NCI-H1436 treated with DMSO at 0.1 percent for 48 hours (cell line): Measurements from ENCODE around the gene PCDHB6.
"Not testable (repeated sequence)": the region's sequence is repeated elsewhere in the genome, so short reads cannot be mapped to it uniquely, and the experiment has no call there.

ENCODE experiments used
- DNase-seq: peaks from one replicate; lab custom pipeline; 2025; lab: John Stamatoyannopoulos, UW

Gene PCDHB6

DNA sequence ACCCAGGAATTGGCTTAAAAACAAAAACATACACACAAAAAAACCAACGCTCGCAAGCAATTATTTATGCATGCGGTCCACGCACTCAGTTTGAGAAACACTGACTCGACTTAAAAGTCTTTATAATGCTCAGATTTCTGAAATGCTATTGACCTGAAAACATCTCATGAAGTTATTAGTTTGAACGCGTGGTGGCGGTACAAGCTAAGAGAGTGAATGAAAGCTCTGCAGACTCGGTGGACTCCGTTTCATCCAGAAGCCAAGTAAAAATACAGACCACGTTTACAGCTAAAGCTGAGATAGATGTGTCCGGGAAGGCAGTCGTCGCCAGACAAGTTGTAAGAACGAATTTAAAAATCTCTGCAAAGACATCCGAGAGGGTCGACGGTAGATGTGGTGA lies at the start of gene PCDHB6:
PCDHB6 (plus strand) TSS at position 246 of the 400 bp plus-strand sequence. CDS start 201 bp downstream, outside the sequence.
- DNase-seq: no peak

DNA sequence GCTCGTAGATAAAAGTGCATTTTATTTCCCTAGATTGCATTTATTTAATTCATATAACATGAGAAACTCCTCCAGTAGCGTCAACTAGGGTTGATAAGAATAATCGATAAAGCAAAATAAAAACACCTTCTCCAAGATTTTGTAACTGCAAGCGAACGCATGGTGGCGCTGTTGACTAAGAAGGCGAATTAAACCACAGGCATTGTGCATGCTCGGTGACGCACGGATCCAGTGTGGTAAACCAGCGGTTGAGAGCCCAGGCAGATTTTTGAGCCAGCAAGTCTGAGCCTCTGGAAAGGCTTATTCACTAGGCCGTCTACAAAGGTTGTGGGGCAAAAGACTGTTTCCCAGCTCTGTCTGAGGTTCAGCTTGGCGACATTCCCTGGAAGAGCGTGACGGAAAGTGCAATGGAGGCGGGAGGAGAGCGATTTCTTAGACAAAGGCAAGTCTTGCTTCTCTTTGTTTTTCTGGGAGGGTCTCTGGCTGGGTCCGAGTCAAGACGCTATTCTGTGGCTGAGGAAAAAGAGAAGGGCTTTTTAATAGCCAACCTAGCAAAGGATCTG lies 49.5 kb upstream of the PCDHB6 start, which contains the start of gene PCDHB3:
PCDHB3 (plus strand) TSS at position 231 of the 563 bp plus-strand sequence; CDS start at position 408, 177 bp downstream.
- no peak for DNase-seq

DNA sequence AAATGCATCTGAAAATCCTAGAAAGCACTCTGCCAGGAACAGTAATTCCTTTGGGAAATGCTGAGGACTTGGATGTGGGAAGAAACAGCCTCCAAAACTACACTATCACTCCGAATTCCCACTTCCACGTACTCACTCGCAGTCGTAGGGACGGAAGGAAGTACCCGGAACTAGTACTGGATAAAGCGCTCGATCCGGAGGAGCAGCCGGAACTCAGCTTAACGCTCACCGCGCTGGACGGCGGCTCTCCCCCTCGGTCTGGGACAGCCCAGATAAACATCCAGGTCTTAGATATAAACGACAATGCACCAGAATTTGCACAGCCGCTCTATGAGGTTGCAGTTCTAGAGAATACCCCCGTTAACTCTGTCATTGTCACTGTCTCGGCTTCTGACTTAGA lies 48.8 kb upstream of the PCDHB6 start:
- DNase-seq: no peak

DNA sequence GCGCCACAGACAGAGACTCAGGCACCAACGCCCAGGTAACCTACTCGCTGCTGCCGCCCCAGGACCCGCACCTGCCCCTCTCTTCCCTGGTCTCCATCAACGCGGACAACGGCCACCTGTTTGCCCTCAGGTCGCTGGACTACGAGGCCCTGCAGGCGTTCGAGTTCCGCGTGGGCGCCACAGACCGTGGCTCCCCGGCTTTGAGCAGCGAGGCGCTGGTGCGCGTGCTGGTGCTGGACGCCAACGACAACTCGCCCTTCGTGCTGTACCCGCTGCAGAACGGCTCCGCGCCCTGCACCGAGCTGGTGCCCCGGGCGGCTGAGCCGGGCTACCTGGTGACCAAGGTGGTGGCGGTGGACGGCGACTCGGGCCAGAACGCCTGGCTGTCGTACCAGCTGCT lies 47.8 kb upstream of the PCDHB6 start:
- DNase-seq: not testable (repeated sequence)

DNA sequence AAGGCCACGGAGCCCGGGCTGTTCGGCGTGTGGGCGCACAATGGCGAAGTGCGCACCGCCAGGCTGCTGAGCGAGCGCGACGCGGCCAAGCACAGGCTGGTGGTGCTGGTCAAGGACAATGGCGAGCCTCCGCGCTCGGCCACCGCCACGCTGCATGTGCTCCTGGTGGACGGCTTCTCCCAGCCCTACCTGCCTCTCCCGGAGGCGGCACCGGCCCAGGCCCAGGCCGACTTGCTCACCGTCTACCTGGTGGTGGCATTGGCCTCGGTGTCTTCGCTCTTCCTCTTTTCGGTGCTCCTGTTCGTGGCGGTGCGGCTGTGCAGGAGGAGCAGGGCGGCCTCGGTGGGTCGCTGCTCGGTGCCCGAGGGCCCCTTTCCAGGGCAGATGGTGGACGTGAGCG lies 47.4 kb upstream of the PCDHB6 start:
- DNase-seq: not testable (repeated sequence)

DNA sequence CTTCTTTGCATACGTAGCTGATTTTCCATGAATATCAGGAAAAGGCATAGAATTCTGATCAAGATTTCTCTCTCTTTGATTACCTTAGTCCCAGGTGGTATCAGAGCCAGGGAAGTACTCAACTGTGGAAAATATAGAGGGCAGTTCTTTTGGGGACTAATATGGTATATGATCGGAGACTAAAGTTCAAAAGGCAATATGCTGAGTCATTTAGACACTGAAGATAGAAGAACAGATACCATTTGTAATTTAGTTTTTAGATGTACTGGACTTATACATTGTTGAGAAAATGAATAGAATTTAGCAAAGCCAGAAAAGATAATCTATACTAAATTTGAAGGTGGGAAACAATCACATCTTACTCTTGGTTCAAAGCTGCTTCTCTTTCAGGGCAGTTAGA lies 44.5 kb upstream of the PCDHB6 start:
- DNase-seq: no peak

DNA sequence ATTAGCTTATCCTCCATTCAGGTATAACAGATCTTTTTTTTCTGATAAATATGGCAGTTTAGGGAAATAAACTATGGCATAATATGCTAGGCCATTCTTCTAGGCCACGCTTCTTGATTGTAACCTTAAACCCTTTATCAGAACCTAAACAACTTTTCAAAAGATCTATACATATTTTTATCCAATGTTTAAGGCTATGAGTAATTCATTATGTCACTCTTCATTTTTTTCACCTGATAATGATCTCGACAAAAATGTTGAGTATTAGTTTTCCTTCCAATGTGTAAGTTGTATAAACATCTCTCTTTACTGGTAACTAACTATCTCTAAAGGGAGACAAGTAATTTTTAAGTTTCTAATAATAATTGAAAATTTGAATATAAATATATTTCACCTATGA lies 30.6 kb upstream of the PCDHB6 start:
- no peak for DNase-seq

DNA sequence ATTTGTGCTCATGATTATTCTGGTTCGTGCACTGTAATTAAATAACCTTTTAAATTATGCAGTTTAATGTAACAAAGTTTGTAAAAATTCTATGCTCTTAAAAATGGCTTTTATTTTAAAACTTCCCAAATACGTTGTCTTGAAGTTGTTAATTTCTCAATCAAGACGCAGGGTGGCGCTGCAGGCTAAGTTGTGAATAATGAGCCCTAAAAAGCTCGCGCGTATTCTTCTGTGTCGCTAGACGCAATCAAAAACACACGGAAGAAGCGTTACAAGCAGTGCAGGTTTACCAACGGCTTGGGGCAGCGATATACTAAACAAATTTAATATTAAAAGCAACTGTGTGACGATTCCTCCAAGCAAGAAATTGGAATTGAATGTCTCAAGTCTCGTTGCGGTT lies 28.3 kb upstream of the PCDHB6 start, which contains the start of gene PCDHB4:
PCDHB4 (plus strand) TSS at position 256 of the 400 bp plus-strand sequence. CDS start 181 bp downstream, outside the sequence.
- DNase-seq: no peak

DNA sequence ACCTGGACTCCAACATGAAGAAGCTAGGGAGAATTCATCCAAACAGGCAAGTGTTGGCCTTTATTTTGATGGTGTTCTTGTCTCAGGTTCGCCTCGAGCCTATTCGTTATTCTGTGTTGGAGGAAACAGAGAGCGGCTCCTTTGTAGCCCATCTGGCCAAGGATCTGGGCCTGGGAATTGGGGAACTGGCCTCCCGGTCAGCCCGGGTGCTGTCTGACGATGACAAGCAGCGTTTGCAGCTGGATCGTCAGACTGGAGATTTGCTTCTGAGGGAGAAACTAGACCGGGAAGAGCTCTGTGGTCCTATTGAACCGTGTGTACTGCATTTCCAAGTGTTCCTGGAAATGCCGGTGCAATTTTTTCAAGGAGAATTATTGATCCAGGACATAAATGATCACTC lies 27.9 kb upstream of the PCDHB6 start:
- no peak for DNase-seq

DNA sequence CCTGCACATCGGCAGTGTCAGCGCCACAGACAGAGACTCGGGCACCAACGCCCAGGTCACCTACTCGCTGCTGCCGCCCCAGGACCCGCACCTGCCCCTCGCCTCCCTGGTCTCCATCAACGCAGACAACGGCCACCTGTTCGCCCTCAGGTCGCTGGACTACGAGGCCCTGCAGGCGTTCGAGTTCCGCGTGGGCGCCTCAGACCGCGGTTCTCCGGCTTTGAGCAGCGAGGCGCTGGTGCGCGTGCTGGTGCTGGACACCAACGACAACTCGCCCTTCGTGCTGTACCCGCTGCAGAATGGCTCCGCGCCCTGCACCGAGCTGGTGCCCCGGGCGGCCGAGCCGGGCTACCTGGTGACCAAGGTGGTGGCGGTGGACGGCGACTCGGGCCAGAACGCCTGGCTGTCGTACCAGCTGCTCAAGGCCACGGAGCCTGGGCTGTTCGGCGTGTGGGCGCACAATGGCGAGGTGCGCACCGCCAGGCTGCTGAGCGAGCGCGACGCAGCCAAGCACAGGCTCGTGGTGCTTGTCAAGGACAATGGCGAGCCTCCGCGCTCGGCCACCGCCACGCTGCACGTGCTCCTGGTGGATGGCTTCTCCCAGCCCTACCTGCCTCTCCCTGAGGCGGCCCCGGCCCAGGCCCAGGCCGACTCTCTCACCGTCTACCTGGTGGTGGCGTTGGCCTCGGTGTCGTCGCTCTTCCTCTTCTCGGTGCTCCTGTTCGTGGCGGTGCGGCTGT lies 26.3 kb upstream of the PCDHB6 start:
- DNase-seq: not testable (repeated sequence)

DNA sequence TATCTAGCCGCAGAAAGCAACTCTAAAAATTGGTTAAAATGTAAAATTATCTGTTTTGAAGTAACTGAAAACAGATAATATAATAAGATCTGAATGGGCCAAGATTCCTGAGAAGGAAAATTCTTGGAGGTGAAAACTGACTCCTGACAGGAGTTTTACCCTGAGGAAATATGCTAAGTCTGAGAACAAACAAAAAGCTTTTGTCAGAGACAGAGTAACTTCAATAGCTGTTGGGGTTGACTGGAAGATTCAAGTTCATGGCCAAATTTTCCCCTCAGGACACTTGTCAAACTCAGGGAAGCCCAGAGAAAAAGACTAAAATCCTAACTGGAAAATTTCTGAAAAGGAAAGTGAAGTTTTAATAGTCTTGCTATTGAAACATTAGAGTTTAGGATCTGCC lies 22.6 kb upstream of the PCDHB6 start:
- no peak for DNase-seq

DNA sequence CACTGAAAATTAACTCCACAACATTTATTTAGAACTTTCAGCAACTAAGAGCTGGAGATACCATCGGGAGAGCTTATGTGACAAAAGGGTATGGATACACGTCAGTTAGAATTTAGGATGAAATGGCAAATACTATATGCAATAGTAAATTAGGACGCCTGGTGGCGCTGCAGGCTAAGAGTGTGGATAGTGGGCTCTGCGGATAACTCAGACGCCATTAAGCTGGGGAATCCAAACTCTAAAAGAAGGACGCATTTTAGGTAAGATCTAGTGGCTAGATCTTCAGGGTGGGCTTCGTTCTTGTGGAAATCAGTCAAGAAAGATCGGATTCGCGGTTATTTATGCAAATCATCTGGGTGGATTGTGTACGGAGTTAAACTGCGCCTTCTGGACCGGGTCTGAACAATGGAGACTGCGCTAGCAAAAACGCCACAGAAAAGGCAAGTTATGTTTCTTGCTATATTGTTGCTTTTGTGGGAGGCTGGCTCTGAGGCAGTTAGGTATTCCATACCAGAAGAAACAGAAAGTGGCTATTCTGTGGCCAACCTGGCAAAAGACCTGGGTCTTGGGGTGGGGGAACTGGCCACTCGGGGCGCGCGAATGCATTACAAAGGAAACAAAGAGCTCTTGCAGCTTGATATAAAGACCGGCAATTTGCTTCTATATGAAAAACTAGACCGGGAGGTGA lies 14.7 kb upstream of the PCDHB6 start, which contains the start of gene PCDHB5:
PCDHB5 (plus strand) TSS at position 177 of the 688 bp plus-strand sequence; CDS start at position 406, 229 bp downstream.
- DNase-seq: peak; percentile 45

DNA sequence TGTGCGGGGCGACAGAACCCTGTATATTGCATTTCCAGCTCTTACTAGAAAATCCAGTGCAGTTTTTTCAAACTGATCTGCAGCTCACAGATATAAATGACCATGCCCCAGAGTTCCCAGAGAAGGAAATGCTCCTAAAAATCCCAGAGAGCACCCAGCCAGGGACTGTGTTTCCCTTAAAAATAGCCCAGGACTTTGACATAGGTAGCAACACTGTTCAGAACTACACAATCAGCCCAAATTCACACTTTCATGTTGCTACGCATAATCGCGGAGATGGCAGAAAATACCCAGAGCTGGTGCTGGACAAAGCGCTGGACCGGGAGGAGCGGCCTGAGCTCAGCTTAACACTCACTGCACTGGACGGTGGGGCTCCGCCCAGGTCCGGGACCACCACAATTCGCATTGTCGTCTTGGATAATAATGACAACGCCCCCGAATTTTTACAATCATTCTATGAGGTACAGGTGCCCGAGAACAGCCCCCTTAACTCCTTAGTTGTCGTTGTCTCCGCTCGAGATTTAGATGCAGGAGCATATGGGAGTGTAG lies 14.1 kb upstream of the PCDHB6 start:
- no peak for DNase-seq

DNA sequence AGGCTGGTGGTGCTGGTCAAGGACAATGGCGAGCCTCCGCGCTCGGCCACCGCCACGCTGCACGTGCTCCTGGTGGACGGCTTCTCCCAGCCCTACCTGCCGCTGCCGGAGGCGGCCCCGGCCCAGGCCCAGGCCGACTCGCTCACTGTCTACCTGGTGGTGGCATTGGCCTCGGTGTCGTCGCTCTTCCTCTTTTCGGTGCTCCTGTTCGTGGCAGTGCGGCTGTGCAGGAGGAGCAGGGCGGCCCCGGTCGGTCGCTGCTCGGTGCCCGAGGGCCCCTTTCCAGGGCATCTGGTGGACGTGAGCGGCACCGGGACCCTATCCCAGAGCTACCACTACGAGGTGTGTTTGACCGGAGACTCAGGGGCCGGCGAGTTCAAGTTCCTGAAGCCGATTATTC lies 12.5 kb upstream of the PCDHB6 start:
- not testable (repeated sequence) for DNase-seq

DNA sequence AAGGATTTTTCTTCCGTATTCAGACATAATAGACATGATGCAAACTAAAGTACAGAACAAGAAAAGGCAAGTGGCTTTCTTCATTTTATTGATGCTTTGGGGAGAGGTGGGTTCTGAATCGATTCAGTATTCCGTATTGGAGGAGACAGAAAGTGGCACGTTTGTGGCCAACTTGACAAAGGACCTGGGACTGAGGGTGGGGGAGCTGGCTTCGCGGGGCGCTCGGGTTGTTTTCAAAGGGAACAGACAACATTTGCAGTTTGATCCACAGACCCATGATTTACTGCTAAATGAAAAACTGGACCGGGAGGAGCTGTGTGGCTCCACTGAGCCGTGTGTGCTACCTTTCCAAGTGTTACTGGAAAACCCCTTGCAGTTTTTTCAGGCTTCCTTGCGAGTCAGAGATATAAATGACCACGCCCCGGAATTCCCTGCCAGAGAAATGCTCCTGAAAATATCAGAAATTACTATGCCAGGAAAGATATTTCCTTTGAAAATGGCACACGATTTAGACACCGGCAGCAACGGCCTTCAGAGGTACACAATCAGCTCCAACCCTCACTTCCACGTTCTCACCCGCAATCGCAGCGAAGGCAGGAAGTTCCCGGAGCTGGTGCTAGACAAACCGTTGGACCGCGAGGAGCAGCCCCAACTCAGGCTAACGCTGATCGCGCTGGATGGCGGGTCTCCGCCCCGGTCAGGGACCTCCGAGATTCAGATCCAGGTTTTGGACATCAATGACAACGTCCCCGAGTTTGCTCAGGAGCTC lies 551 bp downstream of the PCDHB6 start:
- DNase-seq: no peak

DNA sequence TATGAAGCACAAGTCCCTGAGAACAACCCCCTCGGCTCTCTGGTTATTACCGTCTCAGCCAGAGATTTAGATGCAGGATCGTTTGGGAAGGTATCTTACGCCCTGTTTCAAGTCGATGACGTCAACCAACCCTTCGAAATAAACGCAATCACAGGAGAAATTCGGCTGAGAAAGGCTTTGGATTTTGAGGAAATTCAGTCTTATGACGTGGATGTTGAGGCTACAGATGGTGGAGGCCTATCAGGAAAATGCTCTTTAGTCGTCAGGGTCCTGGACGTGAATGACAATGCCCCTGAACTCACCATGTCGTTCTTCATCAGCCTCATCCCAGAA lies 1.1 kb downstream of the PCDHB6 start:
- DNase-seq: no peak

DNA sequence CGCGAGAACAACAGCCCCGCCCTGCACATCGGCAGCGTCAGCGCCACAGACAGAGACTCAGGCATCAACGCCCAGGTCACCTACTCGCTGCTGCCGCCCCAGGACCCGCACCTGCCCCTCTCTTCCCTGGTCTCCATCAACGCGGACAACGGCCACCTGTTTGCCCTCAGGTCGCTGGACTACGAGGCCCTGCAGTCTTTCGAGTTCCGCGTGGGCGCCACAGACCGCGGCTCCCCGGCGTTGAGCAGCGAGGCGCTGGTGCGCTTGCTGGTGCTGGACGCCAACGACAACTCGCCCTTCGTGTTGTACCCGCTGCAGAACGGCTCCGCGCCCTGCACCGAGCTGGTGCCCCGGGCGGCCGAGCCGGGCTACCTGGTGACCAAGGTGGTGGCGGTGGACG lies 1.8 kb downstream of the PCDHB6 start:
- DNase-seq: not testable (repeated sequence)

DNA sequence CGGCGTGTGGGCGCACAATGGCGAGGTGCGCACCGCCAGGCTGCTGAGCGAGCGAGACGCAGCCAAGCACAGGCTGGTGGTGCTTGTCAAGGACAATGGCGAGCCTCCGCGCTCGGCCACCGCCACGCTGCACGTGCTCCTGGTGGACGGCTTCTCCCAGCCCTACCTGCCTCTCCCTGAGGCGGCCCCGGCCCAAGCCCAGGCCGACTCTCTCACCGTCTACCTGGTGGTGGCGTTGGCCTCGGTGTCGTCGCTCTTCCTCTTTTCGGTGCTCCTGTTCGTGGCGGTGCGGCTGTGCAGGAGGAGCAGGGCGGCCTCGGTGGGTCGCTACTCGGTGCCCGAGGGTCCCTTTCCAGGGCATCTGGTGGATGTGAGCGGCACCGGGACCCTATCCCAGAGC lies 2.2 kb downstream of the PCDHB6 start:
- DNase-seq: not testable (repeated sequence)

DNA sequence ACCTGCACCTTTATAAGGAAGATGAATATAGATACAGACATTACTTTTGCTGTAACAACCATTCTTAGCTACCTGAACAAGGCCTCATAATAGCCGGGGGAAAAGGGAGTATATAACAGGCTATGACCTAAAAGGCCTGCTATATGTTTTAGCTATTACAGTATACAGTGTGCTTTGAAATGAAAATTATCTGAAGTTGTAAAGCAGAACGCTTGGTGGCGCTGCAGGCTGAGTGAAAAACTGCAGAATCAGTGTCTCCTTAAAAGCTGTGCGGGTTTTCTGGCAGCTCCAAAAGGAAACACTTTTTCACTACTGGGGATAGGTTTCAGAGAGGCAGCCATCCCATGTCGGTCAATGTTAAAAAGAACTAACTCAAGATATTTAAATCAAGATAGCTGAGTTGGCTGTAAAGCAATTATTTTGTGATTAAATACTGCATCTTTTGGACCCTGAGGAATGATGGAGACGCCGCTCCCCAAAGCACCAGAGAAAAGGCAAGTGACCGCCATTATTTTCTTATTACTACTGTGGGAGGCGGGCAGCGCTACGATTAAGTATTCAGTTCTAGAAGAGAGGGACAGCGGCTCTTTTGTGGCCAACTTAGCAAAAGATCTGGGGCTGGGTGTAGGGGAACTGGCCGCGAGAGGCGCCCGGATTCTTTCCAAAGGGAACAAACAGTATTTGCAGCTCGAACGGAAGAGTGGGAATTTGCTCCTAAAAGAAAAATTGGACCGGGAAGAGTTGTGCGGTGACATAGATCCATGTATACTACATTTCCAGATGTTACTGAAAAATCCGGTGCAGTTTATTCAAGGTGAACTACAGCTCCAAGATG lies 5.9 kb downstream of the PCDHB6 start:
- no peak for DNase-seq

DNA sequence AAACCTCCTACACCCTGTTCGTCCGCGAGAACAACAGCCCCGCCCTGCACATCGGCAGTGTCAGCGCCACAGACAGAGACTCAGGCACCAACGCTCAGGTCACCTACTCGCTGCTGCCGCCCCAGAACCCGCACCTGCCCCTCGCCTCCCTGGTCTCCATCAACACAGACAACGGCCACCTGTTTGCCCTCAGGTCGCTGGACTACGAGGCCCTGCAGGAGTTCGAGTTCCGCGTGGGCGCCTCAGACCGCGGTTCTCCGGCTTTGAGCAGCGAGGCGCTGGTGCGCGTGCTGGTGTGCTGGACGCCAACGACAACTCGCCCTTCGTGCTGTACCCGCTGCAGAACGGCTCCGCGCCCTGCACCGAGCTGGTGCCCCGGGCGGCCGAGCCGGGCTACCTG lies 7.5 kb downstream of the PCDHB6 start:
- not testable (repeated sequence) for DNase-seq

DNA sequence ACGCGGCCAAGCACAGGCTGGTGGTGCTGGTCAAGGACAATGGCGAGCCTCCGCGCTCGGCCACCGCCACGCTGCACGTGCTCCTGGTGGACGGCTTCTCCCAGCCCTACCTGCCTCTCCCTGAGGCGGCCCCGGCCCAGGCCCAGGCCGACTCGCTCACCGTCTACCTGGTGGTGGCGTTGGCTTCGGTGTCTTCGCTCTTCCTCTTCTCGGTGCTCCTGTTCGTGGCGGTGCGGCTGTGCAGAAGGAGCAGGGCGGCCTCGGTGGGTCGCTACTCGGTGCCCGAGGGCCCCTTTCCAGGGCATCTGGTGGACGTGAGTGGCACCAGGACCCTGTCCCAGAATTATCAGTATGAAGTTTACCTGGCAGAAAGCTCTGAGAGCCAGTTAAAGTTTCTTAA lies 8.0 kb downstream of the PCDHB6 start:
- not testable (repeated sequence) for DNase-seq
